Breast epithelium (tissue), 3 donors: Measurements from ENCODE around the gene KCTD10.

Experiments
- CTCF ChIP-seq, 3 donors: fragments of 450-650 bp; IDR thresholded peaks; one replicate each; pipeline ENCODE4 v1.5.1; 2016 to 2017; ENCODE audit warnings: antibody characterized with exemption in 3 of 3, mild to moderate bottlenecking in 3 of 3, moderate library complexity in 3 of 3
- POLR2AphosphoS5 ChIP-seq, 3 donors: sonication (generic); formaldehyde crosslinking; IDR thresholded peaks; one replicate each; pipeline ENCODE4 v1.6.1; 2017; ENCODE audit warnings: antibody characterized with exemption in 3 of 3

- TF ChIP-seq CTCF (IDR thresholded peaks at IDR 0.05) (no peak), POLR2AphosphoS5 (IDR thresholded peaks at IDR 0.05) (no peak)
Measured at GRCh38 chr12:109422251-109422650, 54.8 kb downstream of the KCTD10 start.
